Measurements from ENCODE around the gene TLL1.

Gene TLL1

GRCh38 chr4:165966833-165967232 is 93.8 kb downstream of the TLL1 start:
- no peak for TF ChIP-seq ZBTB7A (IDR thresholded peaks at IDR 0.05; ENCODE audit: low read depth)
- TF ChIP-seq EP300 (IDR thresholded peaks at IDR 0.05; ENCODE audit: borderline replicate concordance): no peak
- no peak for TF ChIP-seq EGR1 (IDR thresholded peaks at IDR 0.05)
- TF ChIP-seq TEAD4 (IDR thresholded peaks at IDR 0.05): no peak
- TF ChIP-seq TCF12 (IDR thresholded peaks at IDR 0.05; ENCODE audit: low read depth): no peak
- TF ChIP-seq MAX (IDR thresholded peaks at IDR 0.05): no peak
- no peak for TF ChIP-seq TAF1 (IDR thresholded peaks at IDR 0.05; ENCODE audit: low read depth)
- TF ChIP-seq CREB1 (IDR thresholded peaks at IDR 0.05; ENCODE audit: low read depth): no peak
- no peak for TF ChIP-seq REST (IDR thresholded peaks at IDR 0.05; ENCODE audit: low read depth)
- TF ChIP-seq RAD21 (IDR thresholded peaks at IDR 0.05; ENCODE audit: low read depth): no peak
- no peak for TF ChIP-seq CEBPB (IDR thresholded peaks at IDR 0.05)
- TF ChIP-seq USF1 (IDR thresholded peaks at IDR 0.05): no peak
- TF ChIP-seq YY1 (IDR thresholded peaks at IDR 0.05; ENCODE audit: low read depth): no peak
- no peak for TF ChIP-seq NFIC (IDR thresholded peaks at IDR 0.05)
- no peak for TF ChIP-seq FOXM1 (IDR thresholded peaks at IDR 0.05; ENCODE audit: borderline replicate concordance, low read depth)

GRCh38 chr4:165967486-165967885 is 94.4 kb downstream of the TLL1 start:
- no peak for TF ChIP-seq TEAD4 (IDR thresholded peaks at IDR 0.05)
- TF ChIP-seq EGR1 (IDR thresholded peaks at IDR 0.05): no peak
- no peak for TF ChIP-seq CEBPB (IDR thresholded peaks at IDR 0.05)
- no peak for TF ChIP-seq TCF12 (IDR thresholded peaks at IDR 0.05; ENCODE audit: low read depth)
- no peak for TF ChIP-seq ZBTB7A (IDR thresholded peaks at IDR 0.05; ENCODE audit: low read depth)
- no peak for TF ChIP-seq RAD21 (IDR thresholded peaks at IDR 0.05; ENCODE audit: low read depth)
- no peak for TF ChIP-seq CREB1 (IDR thresholded peaks at IDR 0.05; ENCODE audit: low read depth)

- TF ChIP-seq MAX (IDR thresholded peaks at IDR 0.05) (no peak), TAF1 (IDR thresholded peaks at IDR 0.05; ENCODE audit: low read depth) (no peak), FOXM1 (IDR thresholded peaks at IDR 0.05; ENCODE audit: borderline replicate concordance, low read depth) (no peak), YY1 (IDR thresholded peaks at IDR 0.05; ENCODE audit: low read depth) (no peak), CEBPB (IDR thresholded peaks at IDR 0.05) (no peak), RAD21 (IDR thresholded peaks at IDR 0.05; ENCODE audit: low read depth) (no peak), NFIC (IDR thresholded peaks at IDR 0.05) (peak; percentile 71), EGR1 (IDR thresholded peaks at IDR 0.05) (no peak), TCF12 (IDR thresholded peaks at IDR 0.05; ENCODE audit: low read depth) (0 out of 2 replicates have a peak, but pooled peaks have one; percentile 30), CREB1 (IDR thresholded peaks at IDR 0.05; ENCODE audit: low read depth) (no peak), TEAD4 (IDR thresholded peaks at IDR 0.05) (0 out of 2 replicates have a peak, but pooled peaks have one; percentile 33), ZBTB7A (IDR thresholded peaks at IDR 0.05; ENCODE audit: low read depth) (no peak), USF1 (IDR thresholded peaks at IDR 0.05) (no peak), REST (IDR thresholded peaks at IDR 0.05; ENCODE audit: low read depth) (no peak), EP300 (IDR thresholded peaks at IDR 0.05; ENCODE audit: borderline replicate concordance) (peak; percentile 67; the same call in 1 of the 2 replicates)
These were observed 97.8 kb downstream of the TLL1 start for GRCh38 chr4:165970703-165971420.

GRCh38 chr4:165971446-165971845 is 98.4 kb downstream of the TLL1 start:
- no peak for TF ChIP-seq YY1 (IDR thresholded peaks at IDR 0.05; ENCODE audit: low read depth)
- TF ChIP-seq FOXM1 (IDR thresholded peaks at IDR 0.05; ENCODE audit: borderline replicate concordance, low read depth): no peak
- TF ChIP-seq CEBPB (IDR thresholded peaks at IDR 0.05): no peak
- no peak for TF ChIP-seq NFIC (IDR thresholded peaks at IDR 0.05)

DNA sequence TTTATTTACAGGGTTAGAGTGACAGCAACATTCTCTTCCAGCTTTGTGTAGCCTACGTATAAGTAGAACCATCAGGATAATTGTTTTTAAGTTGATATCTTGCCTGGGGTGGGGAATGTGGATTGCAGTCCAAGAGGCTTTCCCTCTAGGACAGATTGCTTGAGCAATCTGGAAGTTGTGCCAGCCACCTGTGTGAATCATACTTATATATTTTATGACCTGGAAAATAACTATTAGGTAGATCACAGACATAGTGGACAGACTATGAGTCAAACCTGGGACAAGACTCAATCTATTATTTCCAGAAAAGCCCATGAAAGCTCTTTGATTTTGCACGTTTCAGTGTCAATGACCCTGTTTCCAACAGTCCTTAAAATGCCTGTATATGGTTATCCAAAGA is 98.9 kb downstream of the TLL1 start:
- TF ChIP-seq CEBPB (IDR thresholded peaks at IDR 0.05) (peak; percentile 77), USF1 (IDR thresholded peaks at IDR 0.05) (no peak), YY1 (IDR thresholded peaks at IDR 0.05; ENCODE audit: low read depth) (no peak), MAX (IDR thresholded peaks at IDR 0.05) (no peak), EGR1 (IDR thresholded peaks at IDR 0.05) (no peak), TEAD4 (IDR thresholded peaks at IDR 0.05) (peak; percentile 14; the same call in 1 of the 2 replicates), TAF1 (IDR thresholded peaks at IDR 0.05; ENCODE audit: low read depth) (no peak), EP300 (IDR thresholded peaks at IDR 0.05; ENCODE audit: borderline replicate concordance) (peak; percentile 76), CREB1 (IDR thresholded peaks at IDR 0.05; ENCODE audit: low read depth) (no peak), NFIC (IDR thresholded peaks at IDR 0.05) (peak; percentile 74), TCF12 (IDR thresholded peaks at IDR 0.05; ENCODE audit: low read depth) (peak; percentile 69), ZBTB7A (IDR thresholded peaks at IDR 0.05; ENCODE audit: low read depth) (no peak), FOXM1 (IDR thresholded peaks at IDR 0.05; ENCODE audit: borderline replicate concordance, low read depth) (peak; percentile 55; the same call in 1 of the 2 replicates), REST (IDR thresholded peaks at IDR 0.05; ENCODE audit: low read depth) (no peak), RAD21 (IDR thresholded peaks at IDR 0.05; ENCODE audit: low read depth) (no peak)
